Measurements from ENCODE around the gene TULP4. TPM values are rescaled to one million over a fixed set of nuclear protein-coding genes. Genes with fewer than 3 reads are reported as not detected.

The TULP4 gene
- polyA plus RNA-seq, 1 donor (not counting 4 experiments of a cell fraction or from before 2014, with no cell fraction given), result 13.1 TPM

GRCh38 chr6:158283304-158283980, 28.8 kb upstream of the TULP4 start:
- peaks cover 0 to 6% of the 10 kb centered on the region in 2 experiments for H3K36me3 ChIP-seq (ENCODE audit: control insufficient read depth in 2 of 2, extremely low read depth in 1 of 2, insufficient read depth in 2 of 2, low read length in 2 of 2)
- H3K4me2 ChIP-seq (ENCODE audit: control insufficient read depth, extremely low read depth, insufficient read depth, low read depth, low read length), result peak overlapping the region; percentile 74
- TF ChIP-seq EZH2 (IDR thresholded peaks at IDR 0.05; ENCODE audit: low read length) (no peak), CTCF (optimal IDR thresholded peaks at IDR 0.05 in 1 of 3, IDR thresholded peaks at IDR 0.05 in 1 of 3, conservative IDR thresholded peaks at IDR 0.05 in 1 of 3; ENCODE audit: extremely low read depth in 1 of 3, insufficient read depth in 2 of 3, low read length in 3 of 3) (no peak)
- no peak overlapping the region for H2AFZ ChIP-seq (ENCODE audit: control insufficient read depth, low read length)
- dilution Hi-C loops (cut with MboI; ENCODE audit: extremely low pct_ligation_motif_present, low sequenced_read_pairs), result no loop called here
- no peaks in the 10 kb centered on the region for H3K27me3 ChIP-seq (ENCODE audit: control insufficient read depth, extremely low read depth, insufficient read depth, low read length)
- no peaks in the 10 kb centered on the region for H3K9me1 ChIP-seq (ENCODE audit: control insufficient read depth, extremely low read depth, insufficient read depth, low read length)
- no peaks in the 10 kb centered on the region for H4K20me1 ChIP-seq (ENCODE audit: control insufficient read depth, extremely low read depth, insufficient read depth, low read length)
- peaks cover 28% of the 10 kb centered on the region for H3K4me1 ChIP-seq (ENCODE audit: control insufficient read depth, extremely low read depth, insufficient read depth, low read length)
- H3K27ac ChIP-seq (ENCODE audit: control insufficient read depth, insufficient read depth, low read length), result peak overlapping the region; percentile 24
- peak overlapping the region; percentile 35 for H3K9ac ChIP-seq (ENCODE audit: control insufficient read depth, extremely low read depth, insufficient read depth, low read length)
- peaks cover 15% of the 10 kb centered on the region for H3K79me2 ChIP-seq (ENCODE audit: control insufficient read depth, insufficient read depth, low read length)
- peak; percentile 17 for FAIRE-seq
- no peaks in the 10 kb centered on the region for H3K9me3 ChIP-seq (ENCODE audit: control insufficient read depth, low read depth, low read length)
- H3K4me3 ChIP-seq (ENCODE audit: control insufficient read depth in 2 of 3, extremely low read depth in 1 of 3, insufficient read depth in 2 of 3, low read depth in 1 of 3, low read length in 3 of 3), result peak overlapping the region in 1 of 3 experiments; percentile 14
- DNase-seq (ENCODE audit: low read depth, low spot score), result no peak

GRCh38 chr6:158284007-158284875, 28.0 kb upstream of the TULP4 start:
- no peak for TF ChIP-seq EZH2 (IDR thresholded peaks at IDR 0.05; ENCODE audit: low read length)
- no peak for TF ChIP-seq CTCF (optimal IDR thresholded peaks at IDR 0.05 in 1 of 3, IDR thresholded peaks at IDR 0.05 in 1 of 3, conservative IDR thresholded peaks at IDR 0.05 in 1 of 3; ENCODE audit: extremely low read depth in 1 of 3, insufficient read depth in 2 of 3, low read length in 3 of 3)
- DNase-seq (ENCODE audit: low read depth, low spot score) (no peak), FAIRE-seq (peak; percentile 69)
- Histone ChIP-seq H3K36me3 (ENCODE audit: control insufficient read depth in 2 of 2, extremely low read depth in 1 of 2, insufficient read depth in 2 of 2, low read length in 2 of 2) (peaks cover 0 to 6% of the 10 kb centered on the region in 2 experiments), H3K9me3 (ENCODE audit: control insufficient read depth, low read depth, low read length) (no peaks in the 10 kb centered on the region), H4K20me1 (ENCODE audit: control insufficient read depth, extremely low read depth, insufficient read depth, low read length) (no peaks in the 10 kb centered on the region), H2AFZ (ENCODE audit: control insufficient read depth, low read length) (peak overlapping the region; percentile 24), H3K4me1 (ENCODE audit: control insufficient read depth, extremely low read depth, insufficient read depth, low read length) (peaks cover 28% of the 10 kb centered on the region), H3K9ac (ENCODE audit: control insufficient read depth, extremely low read depth, insufficient read depth, low read length) (peak overlapping the region; percentile 35), H3K27ac (ENCODE audit: control insufficient read depth, insufficient read depth, low read length) (peak overlapping the region; percentile 24), H3K9me1 (ENCODE audit: control insufficient read depth, extremely low read depth, insufficient read depth, low read length) (no peaks in the 10 kb centered on the region), H3K4me2 (ENCODE audit: control insufficient read depth, extremely low read depth, insufficient read depth, low read depth, low read length) (peak overlapping the region; percentile 74), H3K4me3 (ENCODE audit: control insufficient read depth in 2 of 3, extremely low read depth in 1 of 3, insufficient read depth in 2 of 3, low read depth in 1 of 3, low read length in 3 of 3) (peak overlapping the region in 2 of 3 experiments; percentile 14 to 27), H3K27me3 (ENCODE audit: control insufficient read depth, extremely low read depth, insufficient read depth, low read length) (no peaks in the 10 kb centered on the region), H3K79me2 (ENCODE audit: control insufficient read depth, insufficient read depth, low read length) (peaks cover 14% of the 10 kb centered on the region)
- dilution Hi-C loops (cut with MboI; ENCODE audit: extremely low pct_ligation_motif_present, low sequenced_read_pairs), result no loop called here

Measured in keratinocyte (primary cell).